D721Med (cell line): Measurements from ENCODE around the gene XRCC6.
"Not testable (repeated sequence)": the region's sequence is repeated elsewhere in the genome, so short reads cannot be mapped to it uniquely, and the experiment has no call there.

Experiments
- DNase-seq: peaks from one replicate; pipeline ENCODE4 v3.0.0; 2011; ENCODE audit warnings: low spot score; ENCODE audit not compliant: insufficient read length
- FAIRE-seq: peaks from 2 replicates; lab custom pipeline; 2011; peaks lifted over from hg19 to GRCh38; lab: Jason Lieb, UNC
- CTCF ChIP-seq: IDR thresholded peaks from 2 replicates; pipeline ENCODE4 v1.5.1; 2012; ENCODE audit warnings: mild to moderate bottlenecking, control low read depth; ENCODE audit not compliant: insufficient read depth; ENCODE audit errors: missing control alignments

Gene XRCC6

GRCh38 chr22:41621099-41621910 lies at the start of gene XRCC6:
XRCC6 (plus strand) TSS chr22:41621295; CDS start chr22:41622005, 710 bp downstream.
- no peak for FAIRE-seq
- peak; percentile 62 for DNase-seq
- no peak for TF ChIP-seq CTCF

GRCh38 chr22:41571786-41572185 lies 49.3 kb upstream of the XRCC6 start:
- no peak for TF ChIP-seq CTCF
- FAIRE-seq = no peak
- no peak for DNase-seq

GRCh38 chr22:41572305-41572704 lies 48.8 kb upstream of the XRCC6 start:
- not testable (repeated sequence) for DNase-seq, FAIRE-seq

GRCh38 chr22:41573677-41574076 lies 47.4 kb upstream of the XRCC6 start:
- DNase-seq (no peak), FAIRE-seq (no peak)
- no peak for TF ChIP-seq CTCF

GRCh38 chr22:41574847-41575381 lies 46.2 kb upstream of the XRCC6 start:
- FAIRE-seq (no peak), DNase-seq (no peak)
- TF ChIP-seq CTCF = no peak

GRCh38 chr22:41575533-41575932 lies 45.6 kb upstream of the XRCC6 start:
- FAIRE-seq = no peak
- no peak for DNase-seq
- TF ChIP-seq CTCF = no peak

- DNase-seq = peak; percentile 39
- FAIRE-seq = no peak
- peak; percentile 86 for TF ChIP-seq CTCF
These were observed 44.2 kb upstream of the XRCC6 start for GRCh38 chr22:41576877-41577276.
